ENCODE results near the gene PTPRM.

Gene PTPRM

GRCh38 chr18:7626922-7627440, 59.9 kb downstream of the PTPRM start:
- DNase-seq (ENCODE audit: low read depth in 2 of 2) = no peak

- DNase-seq (ENCODE audit: low read depth in 2 of 2) = no peak
Measured at GRCh38 chr18:7629416-7629815, 62.3 kb downstream of the PTPRM start.

GRCh38 chr18:7630731-7631442, 63.8 kb downstream of the PTPRM start:
- no peak for DNase-seq (ENCODE audit: low read depth in 2 of 2)

- DNase-seq (ENCODE audit: low read depth in 2 of 2) = no peak
Measured at GRCh38 chr18:7632152-7633098, 65.3 kb downstream of the PTPRM start.

GRCh38 chr18:7633171-7633570, 66.1 kb downstream of the PTPRM start:
- no peak for DNase-seq (ENCODE audit: low read depth in 2 of 2)

GRCh38 chr18:7635948-7636347, 68.8 kb downstream of the PTPRM start:
- DNase-seq (ENCODE audit: low read depth in 2 of 2) = no peak

GRCh38 chr18:7637269-7637668, 70.2 kb downstream of the PTPRM start:
- no peak for DNase-seq (ENCODE audit: low read depth in 2 of 2)

- DNase-seq (ENCODE audit: low read depth in 2 of 2) = no peak
Measured at GRCh38 chr18:7638321-7638720, 71.2 kb downstream of the PTPRM start.

- DNase-seq (ENCODE audit: low read depth in 2 of 2) = no peak
Measured at GRCh38 chr18:7641813-7642212, 74.7 kb downstream of the PTPRM start.

- no peak for DNase-seq (ENCODE audit: low read depth in 2 of 2)
Measured at GRCh38 chr18:7642331-7642890, 75.3 kb downstream of the PTPRM start.

- DNase-seq (ENCODE audit: low read depth in 2 of 2) = no peak
Measured at GRCh38 chr18:7645756-7646155, 78.6 kb downstream of the PTPRM start.

- DNase-seq (ENCODE audit: low read depth in 2 of 2) = no peak
Measured at GRCh38 chr18:7646174-7646886, 79.2 kb downstream of the PTPRM start.

GRCh38 chr18:7647500-7647899, 80.4 kb downstream of the PTPRM start:
- no peak for DNase-seq (ENCODE audit: low read depth in 2 of 2)

- no peak for DNase-seq (ENCODE audit: low read depth in 2 of 2)
Measured at GRCh38 chr18:7657050-7657449, 89.9 kb downstream of the PTPRM start.

- DNase-seq (ENCODE audit: low read depth in 2 of 2) = no peak
Measured at GRCh38 chr18:7657937-7658336, 90.8 kb downstream of the PTPRM start.

GRCh38 chr18:7658701-7659100, 91.6 kb downstream of the PTPRM start:
- no peak for DNase-seq (ENCODE audit: low read depth in 2 of 2)

GRCh38 chr18:7661207-7661606, 94.1 kb downstream of the PTPRM start:
- no peak for DNase-seq (ENCODE audit: low read depth in 2 of 2)

GRCh38 chr18:7662866-7663265, 95.8 kb downstream of the PTPRM start:
- DNase-seq (ENCODE audit: low read depth in 2 of 2) = no peak

GRCh38 chr18:7663366-7664312, 96.5 kb downstream of the PTPRM start:
- no peak for DNase-seq (ENCODE audit: low read depth in 2 of 2)

GRCh38 chr18:7666195-7666776, 99.2 kb downstream of the PTPRM start:
- DNase-seq (ENCODE audit: low read depth in 2 of 2) = no peak
